Measurements from ENCODE around the gene COL19A1.

GRCh38 chr6:69917834-69918233 is 51.5 kb downstream of the COL19A1 start:
- TF ChIP-seq CTCF (IDR thresholded peaks at IDR 0.05): no peak
- no peak for TF ChIP-seq ZFX (IDR thresholded peaks at IDR 0.05; ENCODE audit: borderline replicate concordance)
